GM21515 (cell line): Measurements from ENCODE around the gene OR56A3.
"Not testable (repeated sequence)": the region's sequence is repeated elsewhere in the genome, so short reads cannot be mapped to it uniquely, and the experiment has no call there.

Experiments
- ATAC-seq: cut with Tn5 transposase; IDR thresholded peaks from one replicate; pipeline ENCODE4 v1.9.1; 2021; ENCODE audit not compliant: unreplicated experiment

OR56A3 gene

DNA sequence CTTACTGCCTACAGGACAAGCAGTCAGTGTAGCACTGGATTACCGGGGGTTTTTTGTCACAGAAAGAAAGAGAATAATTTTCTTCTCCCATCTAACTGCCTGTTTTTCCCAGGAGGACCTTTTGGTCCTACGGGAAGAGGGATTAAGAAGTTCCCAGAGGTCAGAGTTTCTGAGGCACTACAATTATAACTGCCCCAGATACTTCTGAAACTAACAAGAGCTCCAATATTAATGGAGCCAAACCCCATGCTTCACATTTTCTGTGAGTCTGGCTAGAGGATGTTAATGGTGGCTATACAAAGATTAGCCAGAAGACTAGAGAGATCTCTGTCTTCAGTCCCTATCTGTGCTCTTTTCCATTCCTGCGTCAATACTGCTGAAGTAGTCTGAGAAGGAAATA, at the start of gene OR56A3:
Gene OR56A3, plus strand, starts transcription at position 301 of the 400 bp plus-strand sequence. CDS start 5,096 bp downstream, outside the sequence.
- no peak for ATAC-seq

DNA sequence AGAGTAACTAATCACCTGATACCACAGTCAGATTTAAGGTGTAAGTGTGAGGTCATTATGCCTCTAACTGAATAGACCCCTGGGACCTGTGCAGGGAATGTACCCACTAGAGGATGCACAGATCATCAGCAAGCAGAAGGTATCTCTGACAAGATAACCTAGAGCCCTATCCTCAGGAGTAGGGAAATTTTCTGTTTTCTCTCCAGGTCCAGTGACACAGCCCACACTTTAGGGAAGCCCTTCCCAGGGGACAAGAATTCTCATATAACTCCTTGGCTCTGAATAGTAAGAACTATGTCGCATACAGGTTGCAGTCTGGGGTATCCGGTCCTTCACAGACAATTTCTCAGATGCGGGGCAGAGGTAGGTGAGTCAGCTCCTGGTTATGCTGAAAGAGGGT, 49.1 kb upstream of the OR56A3 start, which contains the start of gene OR52E5:
Gene OR52E5, plus strand, starts transcription at position 301 of the 400 bp plus-strand sequence. CDS start 7,569 bp downstream, outside the sequence.
- no peak for ATAC-seq

DNA sequence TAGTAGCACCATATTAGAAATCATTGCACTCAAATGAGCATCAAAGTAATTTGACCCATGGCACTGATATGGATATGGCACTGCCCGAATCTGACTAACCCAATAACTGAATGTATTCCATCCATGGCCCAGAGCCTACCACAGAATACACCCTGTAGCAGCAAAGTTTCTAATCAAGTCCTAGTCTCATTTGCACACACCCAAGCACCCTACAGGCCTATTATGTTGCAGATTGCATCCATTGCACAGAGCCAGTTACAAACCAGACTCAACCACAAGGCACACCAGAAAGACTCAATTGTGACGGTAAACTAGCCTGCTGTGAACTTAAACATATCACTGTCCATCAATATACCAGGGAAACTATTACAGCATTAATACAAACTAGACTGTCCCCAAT, 42.5 kb upstream of the OR56A3 start:
- no peak for ATAC-seq

DNA sequence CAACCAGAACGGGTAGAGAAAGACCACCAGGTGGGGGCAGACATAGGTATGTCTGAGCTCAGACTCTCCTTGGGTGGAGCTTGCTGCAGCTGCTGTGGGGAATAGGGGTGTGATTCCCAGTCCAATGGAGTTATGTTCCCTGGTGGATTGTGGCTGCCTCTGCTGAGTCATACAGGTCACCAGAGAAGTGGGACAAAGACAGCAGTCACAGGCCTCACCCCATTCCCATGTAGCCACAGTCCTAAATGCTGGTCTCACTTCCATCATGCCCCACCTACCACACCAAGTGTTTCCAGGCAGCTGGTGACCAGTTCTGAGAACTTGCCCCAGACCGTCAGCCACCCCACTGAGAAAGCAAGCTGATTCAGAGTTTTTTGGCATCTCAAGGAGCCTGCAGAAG, 31.5 kb upstream of the OR56A3 start:
- no peak for ATAC-seq

GRCh38 chr11:5922749-5923426, 19.2 kb upstream of the OR56A3 start:
- no peak for ATAC-seq

GRCh38 chr11:5923427-5923776, 18.6 kb upstream of the OR56A3 start:
- ATAC-seq = no peak

- ATAC-seq = no peak
Measured at GRCh38 chr11:5923794-5924193, 18.3 kb upstream of the OR56A3 start.

DNA sequence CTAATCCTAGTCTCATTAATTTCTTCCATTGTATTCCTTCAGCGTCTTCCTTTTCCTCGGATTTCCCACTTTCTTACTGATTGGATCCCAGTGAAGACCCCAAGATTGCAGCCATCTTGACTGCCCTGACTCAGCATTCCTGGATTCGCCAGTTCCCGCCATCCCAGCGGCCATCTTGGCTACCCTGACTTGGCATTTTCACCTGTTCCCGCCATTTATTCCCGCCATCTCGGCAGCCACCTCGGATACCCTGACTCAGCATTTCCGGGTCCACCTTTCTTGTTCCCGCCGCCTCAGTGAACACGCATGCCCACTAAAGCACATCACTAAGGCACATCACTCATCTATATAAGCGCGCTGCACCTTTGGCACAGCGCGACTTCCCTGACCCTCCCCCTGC, 13.8 kb upstream of the OR56A3 start:
- ATAC-seq = no peak

GRCh38 chr11:5928811-5929210, 13.2 kb upstream of the OR56A3 start:
- ATAC-seq = no peak

- ATAC-seq = no peak
Measured at GRCh38 chr11:5929571-5930368, 12.3 kb upstream of the OR56A3 start.

DNA sequence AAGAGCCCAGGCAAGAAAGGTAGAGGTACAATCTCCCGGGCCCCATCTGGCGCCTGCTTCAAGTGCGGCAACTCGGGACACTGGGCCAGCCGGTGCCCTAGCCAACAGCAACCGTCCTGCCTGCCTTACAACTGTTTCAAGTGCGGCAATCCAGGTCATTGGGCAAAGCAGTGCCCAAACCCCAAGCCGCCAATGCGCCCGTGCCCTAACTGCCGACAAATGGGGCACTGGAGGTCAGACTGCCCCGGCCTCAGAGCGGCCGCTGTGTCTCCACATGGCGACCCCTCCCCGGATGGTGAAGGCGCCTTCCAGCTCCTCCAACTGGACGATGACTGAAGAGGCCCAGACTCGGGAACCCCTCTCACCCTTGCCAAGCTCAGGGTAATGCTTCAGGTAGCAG, 11.4 kb upstream of the OR56A3 start:
- ATAC-seq = no peak

DNA sequence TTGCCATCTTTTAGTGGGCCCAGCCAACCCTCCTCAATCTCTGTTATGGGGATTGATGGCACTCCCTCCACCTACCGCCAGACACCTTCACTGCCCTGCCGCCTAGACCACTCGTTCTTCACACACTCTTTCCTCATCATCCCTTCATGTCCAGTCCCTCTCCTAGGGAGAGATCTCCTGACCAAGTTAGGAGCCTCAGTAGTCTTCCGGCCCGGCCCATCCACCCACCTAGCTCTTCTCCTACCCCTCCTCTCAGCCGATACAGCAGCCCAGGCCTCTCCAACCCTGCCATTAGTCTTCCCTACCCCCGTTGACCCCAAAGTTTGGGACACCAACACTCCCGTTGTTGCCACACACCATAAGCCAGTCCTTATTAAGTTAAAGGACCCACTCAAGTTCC, 11.0 kb upstream of the OR56A3 start:
- ATAC-seq = no peak

- ATAC-seq = no peak
Measured at GRCh38 chr11:5932671-5933070, 9.4 kb upstream of the OR56A3 start.

DNA sequence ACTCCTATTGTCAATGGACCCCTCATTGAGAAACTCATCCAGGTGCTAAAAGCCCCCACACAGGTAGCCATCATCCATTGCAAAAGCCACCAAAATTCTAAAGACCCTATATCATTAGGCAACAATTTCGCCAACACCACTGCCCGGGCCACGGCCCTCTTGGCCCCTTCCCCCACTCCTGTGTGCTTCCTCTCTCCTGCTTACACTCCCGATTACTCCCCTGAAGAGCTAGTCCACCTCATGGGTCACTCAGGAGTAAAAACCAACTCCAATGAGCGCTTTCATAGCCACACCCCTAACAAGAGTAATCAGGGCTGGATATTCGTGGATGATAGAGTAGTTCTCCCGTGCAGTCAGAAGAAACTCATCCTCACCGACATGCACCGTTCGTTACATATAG, 8.9 kb upstream of the OR56A3 start:
- no peak for ATAC-seq

- ATAC-seq = no peak
Measured at GRCh38 chr11:5937868-5938602, 4.0 kb upstream of the OR56A3 start.

GRCh38 chr11:5938603-5938965, 3.5 kb upstream of the OR56A3 start:
- ATAC-seq = no peak

GRCh38 chr11:5940748-5941147, 1.3 kb upstream of the OR56A3 start:
- no peak for ATAC-seq

- no peak for ATAC-seq
Measured at GRCh38 chr11:5955586-5955985, 13.5 kb downstream of the OR56A3 start.

- not testable (repeated sequence) for ATAC-seq
Measured at GRCh38 chr11:5960704-5961320, 18.8 kb downstream of the OR56A3 start.

DNA sequence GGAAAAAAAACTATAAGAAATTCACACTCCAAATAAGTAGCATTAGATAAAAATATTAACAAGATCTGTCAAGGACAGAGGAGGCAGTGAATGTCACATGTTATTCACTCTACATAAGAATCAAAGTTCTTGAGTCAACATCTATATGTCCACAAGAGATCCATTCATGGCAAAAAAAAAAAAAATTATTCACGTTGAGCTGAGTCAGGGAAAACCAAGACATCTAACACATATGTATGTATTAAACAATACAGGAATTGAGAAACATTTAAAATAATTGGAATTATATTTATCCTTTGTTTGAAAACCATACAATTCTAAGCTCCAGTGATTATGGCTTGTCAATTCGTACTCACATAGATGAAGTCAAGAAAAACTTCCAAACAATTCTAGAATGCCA, 24.9 kb downstream of the OR56A3 start:
- ATAC-seq = no peak

- no peak for ATAC-seq
Measured at GRCh38 chr11:5967708-5968107, 25.7 kb downstream of the OR56A3 start.
